HepG2 (cell line): ENCODE measurements around the gene SEPHS2. TPM values are rescaled to one million over a fixed set of nuclear protein-coding genes. Genes with fewer than 3 reads are reported as not detected.

Experiments used
- AGO2 ChIP-seq: fragments of 200-400 bp; formaldehyde crosslinking; optimal IDR thresholded peaks from 2 replicates; pipeline ENCODE3; 2017; ENCODE audit warnings: mild to moderate bottlenecking, low read depth, low read length, moderate library complexity
- CHCHD3 ChIP-seq: sonication (generic); formaldehyde crosslinking; IDR thresholded peaks from 2 replicates; pipeline ENCODE4 v1.8.0; 2022; ENCODE audit warnings: mild to moderate bottlenecking, missing genetic modification reagents, moderate library complexity
- KAT2B ChIP-seq: fragments of 150-350 bp; IDR thresholded peaks from 2 replicates; pipeline ENCODE4 v1.6.1; 2014; ENCODE audit warnings: low read depth, low read length, borderline replicate concordance
- MYC ChIP-seq: sonication (generic); formaldehyde crosslinking; IDR thresholded peaks from 2 replicates; pipeline ENCODE4 v1.9.0; 2021; ENCODE audit warnings: missing genetic modification reagents, borderline replicate concordance
- ONECUT2 ChIP-seq: sonication (generic); formaldehyde crosslinking; IDR thresholded peaks from 2 replicates; pipeline ENCODE4 v1.4.0; 2020; ENCODE audit warnings: missing genetic modification reagents
- RBAK ChIP-seq: sonication (generic); formaldehyde crosslinking; IDR thresholded peaks from 2 replicates; pipeline ENCODE4 v1.5.1; 2020; ENCODE audit warnings: mild to moderate bottlenecking, missing genetic modification reagents
- RBM39 ChIP-seq: fragments of 200-400 bp; formaldehyde crosslinking; IDR thresholded peaks from one replicate; pipeline ENCODE4 v1.6.1; 2018; ENCODE audit warnings: antibody characterized with exemption, mild to moderate bottlenecking, low read depth, low read length; ENCODE audit not compliant: poor library complexity, severe bottlenecking
- SMAD3 ChIP-seq: sonication (generic); formaldehyde crosslinking; IDR thresholded peaks from 2 replicates; pipeline ENCODE4 v1.4.0; 2020; ENCODE audit warnings: missing genetic modification reagents
- SP2 ChIP-seq: sonication (generic); formaldehyde crosslinking; IDR thresholded peaks from 2 replicates; pipeline ENCODE4 v1.5.1; 2020; ENCODE audit warnings: mild to moderate bottlenecking, missing genetic modification reagents
- YEATS2 ChIP-seq: sonication (generic); formaldehyde crosslinking; IDR thresholded peaks from 2 replicates; pipeline ENCODE4 v1.4.0; 2020; ENCODE audit warnings: missing genetic modification reagents, borderline replicate concordance
- ZBTB42 ChIP-seq: sonication (generic); formaldehyde crosslinking; IDR thresholded peaks from 2 replicates; pipeline ENCODE4 v1.5.0; 2020; ENCODE audit warnings: mild to moderate bottlenecking, missing genetic modification reagents
- ZNF431 ChIP-seq: sonication (generic); formaldehyde crosslinking; IDR thresholded peaks from 2 replicates; pipeline ENCODE4 v1.9.0; 2022; ENCODE audit warnings: missing genetic modification reagents, low read depth, mild to moderate bottlenecking, borderline replicate concordance
- ZNF563 ChIP-seq: sonication (generic); formaldehyde crosslinking; IDR thresholded peaks from 2 replicates; pipeline ENCODE4 v1.8.0; 2022; ENCODE audit warnings: mild to moderate bottlenecking, moderate library complexity, missing genetic modification reagents
- ZNF652 ChIP-seq: IDR thresholded peaks from 2 replicates; pipeline ENCODE4 v1.6.1; 2016; ENCODE audit warnings: low read depth, borderline replicate concordance
- ZNF724P ChIP-seq: sonication (generic); formaldehyde crosslinking; IDR thresholded peaks from 2 replicates; pipeline ENCODE4 v1.8.0; 2022; ENCODE audit warnings: missing genetic modification reagents, borderline replicate concordance
- ZSCAN29 ChIP-seq: sonication (generic); formaldehyde crosslinking; conservative IDR thresholded peaks from 2 replicates; pipeline ENCODE4 v1.4.0; 2020; ENCODE audit warnings: mild to moderate bottlenecking, missing genetic modification reagents
- polyA plus RNA-seq, 8 experiments: library from polyadenylated mRNA; depleted of rRNA in 3 of 8; stranded (reverse) in 7 of 8; unstranded in 1 of 8; fragments of >200 nt; fragmentation: Illumina TruSeq in 4 of 8; extraction: Trizol in 4 of 8; gene quantifications; 2 replicates each; pipeline versions ENCODE4 v1.2.1 to v1.2.3, GENCODE V29; 2011 to 2016; ENCODE audit warnings: low read depth in 4 of 8, missing spikeins in 1 of 8, mixed read lengths in 1 of 8; ENCODE audit not compliant: insufficient read depth in 1 of 8
- total RNA-seq, 5 experiments: library from RNA; depleted of rRNA; stranded (reverse); fragments of >200 nt; fragmentation: Illumina TruSeq; extraction: Trizol; gene quantifications; 2 replicates each; pipeline ENCODE4 v1.2.3, GENCODE V29; 2016; ENCODE audit warnings: low read depth in 1 of 5
- TF ChIP-seq, protein P1 (sequence below): sonication (generic); formaldehyde crosslinking; IDR thresholded peaks from 2 replicates; pipeline ENCODE4 v1.5.0; 2020; ENCODE audit warnings: mild to moderate bottlenecking, missing genetic modification reagents, moderate library complexity
- TF ChIP-seq, protein P2 (sequence below): sonication (generic); formaldehyde crosslinking; IDR thresholded peaks from 2 replicates; pipeline ENCODE4 v1.4.0; 2020; ENCODE audit warnings: missing genetic modification reagents, borderline replicate concordance
- TF ChIP-seq, protein P3 (sequence below): fragments of 450-650 bp; IDR thresholded peaks from 2 replicates; pipeline ENCODE4 v1.6.1; 2017
- TF ChIP-seq, protein P4 (sequence below): IDR thresholded peaks from 2 replicates; pipeline ENCODE4 v1.6.1; 2016; ENCODE audit warnings: missing compliant biosample characterization, missing genetic modification reagents, borderline replicate concordance

Gene SEPHS2
- total and polyA plus RNA-seq, 2 of the 13 experiments (the other 11 are each of a cell fraction or from before 2014, with no cell fraction given), result 20.7 to 127 TPM

DNA sequence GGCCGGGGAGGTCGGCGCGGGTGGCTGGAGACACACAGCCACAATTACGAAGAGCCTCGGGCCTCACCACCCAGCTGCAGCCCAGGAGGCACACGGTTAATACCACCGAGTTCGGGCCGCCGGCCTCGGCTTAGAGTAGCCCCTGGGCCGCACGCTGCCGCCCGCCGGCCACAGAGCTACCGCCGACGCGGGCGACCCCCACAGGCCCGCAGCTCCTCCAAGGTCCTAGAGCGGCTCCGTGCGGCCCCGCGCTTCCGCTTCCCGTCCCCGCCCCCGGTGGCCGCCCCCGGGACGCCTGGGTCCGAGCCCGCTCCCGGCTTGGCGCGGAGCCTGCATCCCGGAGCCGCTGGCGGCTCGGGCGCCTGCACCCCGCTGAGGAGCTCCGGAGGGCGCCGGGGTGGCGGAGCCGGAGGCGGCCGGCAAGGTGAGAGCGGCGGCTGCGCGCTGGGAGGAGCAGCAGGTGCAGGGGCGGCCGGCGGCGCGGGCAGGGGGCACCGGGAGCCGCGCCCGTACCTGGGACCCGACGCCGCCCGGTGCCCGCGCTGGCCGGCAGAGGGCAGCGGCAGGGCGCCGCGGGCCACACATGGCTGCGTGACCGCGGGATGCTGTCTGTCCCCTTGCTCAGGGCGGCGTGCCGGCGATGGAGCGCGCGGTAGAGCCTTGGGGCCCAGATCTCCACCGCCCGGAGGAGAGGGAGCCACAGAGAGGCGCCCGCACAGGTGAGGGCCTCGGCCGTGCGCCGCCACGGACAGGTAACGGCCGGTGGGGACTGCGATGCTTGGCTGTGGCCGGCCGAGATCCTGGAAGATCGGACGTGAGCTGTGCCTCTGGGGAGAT lies 50.3 kb downstream of the SEPHS2 start, which contains the start of gene ZNF48 (continued):
- TF ChIP-seq, protein P1, sequence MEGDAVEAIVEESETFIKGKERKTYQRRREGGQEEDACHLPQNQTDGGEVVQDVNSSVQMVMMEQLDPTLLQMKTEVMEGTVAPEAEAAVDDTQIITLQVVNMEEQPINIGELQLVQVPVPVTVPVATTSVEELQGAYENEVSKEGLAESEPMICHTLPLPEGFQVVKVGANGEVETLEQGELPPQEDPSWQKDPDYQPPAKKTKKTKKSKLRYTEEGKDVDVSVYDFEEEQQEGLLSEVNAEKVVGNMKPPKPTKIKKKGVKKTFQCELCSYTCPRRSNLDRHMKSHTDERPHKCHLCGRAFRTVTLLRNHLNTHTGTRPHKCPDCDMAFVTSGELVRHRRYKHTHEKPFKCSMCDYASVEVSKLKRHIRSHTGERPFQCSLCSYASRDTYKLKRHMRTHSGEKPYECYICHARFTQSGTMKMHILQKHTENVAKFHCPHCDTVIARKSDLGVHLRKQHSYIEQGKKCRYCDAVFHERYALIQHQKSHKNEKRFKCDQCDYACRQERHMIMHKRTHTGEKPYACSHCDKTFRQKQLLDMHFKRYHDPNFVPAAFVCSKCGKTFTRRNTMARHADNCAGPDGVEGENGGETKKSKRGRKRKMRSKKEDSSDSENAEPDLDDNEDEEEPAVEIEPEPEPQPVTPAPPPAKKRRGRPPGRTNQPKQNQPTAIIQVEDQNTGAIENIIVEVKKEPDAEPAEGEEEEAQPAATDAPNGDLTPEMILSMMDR (CRISPR knock-in tag), result peak; percentile 78
- TF ChIP-seq KAT2B, result no peak
- peak; percentile 99 for TF ChIP-seq ZNF652
- TF ChIP-seq, protein P2, sequence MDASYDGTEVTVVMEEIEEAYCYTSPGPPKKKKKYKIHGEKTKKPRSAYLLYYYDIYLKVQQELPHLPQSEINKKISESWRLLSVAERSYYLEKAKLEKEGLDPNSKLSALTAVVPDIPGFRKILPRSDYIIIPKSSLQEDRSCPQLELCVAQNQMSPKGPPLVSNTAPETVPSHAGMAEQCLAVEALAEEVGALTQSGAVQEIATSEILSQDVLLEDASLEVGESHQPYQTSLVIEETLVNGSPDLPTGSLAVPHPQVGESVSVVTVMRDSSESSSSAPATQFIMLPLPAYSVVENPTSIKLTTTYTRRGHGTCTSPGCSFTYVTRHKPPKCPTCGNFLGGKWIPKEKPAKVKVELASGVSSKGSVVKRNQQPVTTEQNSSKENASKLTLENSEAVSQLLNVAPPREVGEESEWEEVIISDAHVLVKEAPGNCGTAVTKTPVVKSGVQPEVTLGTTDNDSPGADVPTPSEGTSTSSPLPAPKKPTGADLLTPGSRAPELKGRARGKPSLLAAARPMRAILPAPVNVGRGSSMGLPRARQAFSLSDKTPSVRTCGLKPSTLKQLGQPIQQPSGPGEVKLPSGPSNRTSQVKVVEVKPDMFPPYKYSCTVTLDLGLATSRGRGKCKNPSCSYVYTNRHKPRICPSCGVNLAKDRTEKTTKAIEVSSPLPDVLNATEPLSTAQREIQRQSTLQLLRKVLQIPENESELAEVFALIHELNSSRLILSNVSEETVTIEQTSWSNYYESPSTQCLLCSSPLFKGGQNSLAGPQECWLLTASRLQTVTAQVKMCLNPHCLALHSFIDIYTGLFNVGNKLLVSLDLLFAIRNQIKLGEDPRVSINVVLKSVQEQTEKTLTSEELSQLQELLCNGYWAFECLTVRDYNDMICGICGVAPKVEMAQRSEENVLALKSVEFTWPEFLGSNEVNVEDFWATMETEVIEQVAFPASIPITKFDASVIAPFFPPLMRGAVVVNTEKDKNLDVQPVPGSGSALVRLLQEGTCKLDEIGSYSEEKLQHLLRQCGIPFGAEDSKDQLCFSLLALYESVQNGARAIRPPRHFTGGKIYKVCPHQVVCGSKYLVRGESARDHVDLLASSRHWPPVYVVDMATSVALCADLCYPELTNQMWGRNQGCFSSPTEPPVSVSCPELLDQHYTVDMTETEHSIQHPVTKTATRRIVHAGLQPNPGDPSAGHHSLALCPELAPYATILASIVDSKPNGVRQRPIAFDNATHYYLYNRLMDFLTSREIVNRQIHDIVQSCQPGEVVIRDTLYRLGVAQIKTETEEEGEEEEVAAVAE (CRISPR knock-in tag), result no peak; the same call in 1 of the 2 replicates
- TF ChIP-seq AGO2, result peak; percentile 30
- peak; percentile 78 for TF ChIP-seq SP2 (CRISPR knock-in tag)
- no peak for TF ChIP-seq CHCHD3 (CRISPR knock-in tag)
- TF ChIP-seq ZBTB42 (CRISPR knock-in tag), result no peak; the same call in 1 of the 2 replicates
- TF ChIP-seq ZSCAN29 (CRISPR knock-in tag), result 0 out of 2 replicates have a peak, but pooled peaks have one; percentile 52
- peak; percentile 65 for TF ChIP-seq ZNF563 (CRISPR knock-in tag)
- no peak for TF ChIP-seq ONECUT2 (CRISPR knock-in tag)
- TF ChIP-seq MYC (CRISPR knock-in tag), result peak; percentile 94
- peak; percentile 77; the same call in 1 of the 2 replicates for TF ChIP-seq YEATS2 (CRISPR knock-in tag)
- TF ChIP-seq RBAK, result no peak
- TF ChIP-seq, protein P3, sequence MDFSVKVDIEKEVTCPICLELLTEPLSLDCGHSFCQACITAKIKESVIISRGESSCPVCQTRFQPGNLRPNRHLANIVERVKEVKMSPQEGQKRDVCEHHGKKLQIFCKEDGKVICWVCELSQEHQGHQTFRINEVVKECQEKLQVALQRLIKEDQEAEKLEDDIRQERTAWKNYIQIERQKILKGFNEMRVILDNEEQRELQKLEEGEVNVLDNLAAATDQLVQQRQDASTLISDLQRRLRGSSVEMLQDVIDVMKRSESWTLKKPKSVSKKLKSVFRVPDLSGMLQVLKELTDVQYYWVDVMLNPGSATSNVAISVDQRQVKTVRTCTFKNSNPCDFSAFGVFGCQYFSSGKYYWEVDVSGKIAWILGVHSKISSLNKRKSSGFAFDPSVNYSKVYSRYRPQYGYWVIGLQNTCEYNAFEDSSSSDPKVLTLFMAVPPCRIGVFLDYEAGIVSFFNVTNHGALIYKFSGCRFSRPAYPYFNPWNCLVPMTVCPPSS, result no peak
- peak; percentile 67 for TF ChIP-seq RBM39
- peak; percentile 21; the same call in 1 of the 2 replicates for TF ChIP-seq ZNF724P (CRISPR knock-in tag)
- peak; percentile 58 for TF ChIP-seq SMAD3
- TF ChIP-seq, protein P4, sequence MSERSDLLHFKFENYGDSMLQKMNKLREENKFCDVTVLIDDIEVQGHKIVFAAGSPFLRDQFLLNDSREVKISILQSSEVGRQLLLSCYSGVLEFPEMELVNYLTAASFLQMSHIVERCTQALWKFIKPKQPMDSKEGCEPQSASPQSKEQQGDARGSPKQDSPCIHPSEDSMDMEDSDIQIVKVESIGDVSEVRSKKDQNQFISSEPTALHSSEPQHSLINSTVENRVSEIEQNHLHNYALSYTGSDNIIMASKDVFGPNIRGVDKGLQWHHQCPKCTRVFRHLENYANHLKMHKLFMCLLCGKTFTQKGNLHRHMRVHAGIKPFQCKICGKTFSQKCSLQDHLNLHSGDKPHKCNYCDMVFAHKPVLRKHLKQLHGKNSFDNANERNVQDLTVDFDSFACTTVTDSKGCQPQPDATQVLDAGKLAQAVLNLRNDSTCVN, result peak; percentile 54; the same call in 1 of the 2 replicates
- TF ChIP-seq ZNF431 (CRISPR knock-in tag), result no peak; the same call in none of the 2 replicates
